ENCODE measurements around the gene RNF141. TPM values are rescaled to one million over a fixed set of nuclear protein-coding genes. Genes with fewer than 3 reads are reported as not detected.

RNF141 gene
- total RNA-seq, 2 donors from 2014 or later, result 17.5 to 19.6 TPM

- Mint-ChIP-seq H3K9me3 (no peaks in the 10 kb centered on the region), H3K4me1 (ENCODE audit: low read depth) (peaks cover 30% of the 10 kb centered on the region), H3K27me3 (ENCODE audit: low read depth) (no peaks in the 10 kb centered on the region), H3K27ac (no peak overlapping the region), H3K4me3 (no peak overlapping the region), H3K36me3 (ENCODE audit: insufficient read depth in 2 of 2) (peaks cover 3 to 9% of the 10 kb centered on the region in 2 donors)
- no peak for DNase-seq
- no peak for ATAC-seq (replicated peaks in 1 of 2)
Observed at GRCh38 chr11:10486161-10486840, 54.7 kb downstream of the RNF141 start.

- no peak overlapping the region for H3K27ac Mint-ChIP-seq
Observed at GRCh38 chr11:10485646-10486045, 55.3 kb downstream of the RNF141 start.

GRCh38 chr11:10484461-10485180, 56.4 kb downstream of the RNF141 start:
- H3K4me3 Mint-ChIP-seq, result no peak overlapping the region
- DNase-seq (no peak), ATAC-seq (replicated peaks in 1 of 2) (no peak)
- H3K27ac Mint-ChIP-seq, result no peak overlapping the region
- H3K9me3 Mint-ChIP-seq, result no peaks in the 10 kb centered on the region
- peaks cover 3 to 4% of the 10 kb centered on the region in 2 donors for H3K36me3 Mint-ChIP-seq (ENCODE audit: insufficient read depth in 2 of 2)
- no peaks in the 10 kb centered on the region for H3K27me3 Mint-ChIP-seq (ENCODE audit: low read depth)
- H3K4me1 Mint-ChIP-seq (ENCODE audit: low read depth), result peaks cover 21% of the 10 kb centered on the region

More at GRCh38 chr11:10485646-10486045, 55.3 kb downstream of the RNF141 start:
- Mint-ChIP-seq H3K36me3 (ENCODE audit: insufficient read depth in 2 of 2) (peaks cover 3 to 8% of the 10 kb centered on the region in 2 donors), H3K9me3 (no peaks in the 10 kb centered on the region), H3K27me3 (ENCODE audit: low read depth) (no peaks in the 10 kb centered on the region), H3K4me1 (ENCODE audit: low read depth) (peaks cover 30% of the 10 kb centered on the region), H3K4me3 (no peak overlapping the region)
- no peak for DNase-seq
- no peak for ATAC-seq (replicated peaks in 1 of 2)

GRCh38 chr11:10483584-10483983, 57.4 kb downstream of the RNF141 start:
- Mint-ChIP-seq H3K4me1 (ENCODE audit: low read depth) (peaks cover 10% of the 10 kb centered on the region), H3K9me3 (no peaks in the 10 kb centered on the region), H3K27me3 (ENCODE audit: low read depth) (no peaks in the 10 kb centered on the region), H3K4me3 (no peak overlapping the region), H3K27ac (no peak overlapping the region), H3K36me3 (ENCODE audit: insufficient read depth in 2 of 2) (peaks cover 3 to 4% of the 10 kb centered on the region in 2 donors)
- no peak for DNase-seq
- ATAC-seq (replicated peaks in 1 of 2), result no peak

GRCh38 chr11:10483174-10483573, 57.8 kb downstream of the RNF141 start:
- no peak overlapping the region for H3K27ac Mint-ChIP-seq
- no peaks in the 10 kb centered on the region for H3K27me3 Mint-ChIP-seq (ENCODE audit: low read depth)
- H3K4me1 Mint-ChIP-seq (ENCODE audit: low read depth), result peaks cover 6% of the 10 kb centered on the region
- H3K9me3 Mint-ChIP-seq, result no peaks in the 10 kb centered on the region
- peaks cover 2 to 3% of the 10 kb centered on the region in 2 donors for H3K36me3 Mint-ChIP-seq (ENCODE audit: insufficient read depth in 2 of 2)
- no peak overlapping the region for H3K4me3 Mint-ChIP-seq
- DNase-seq (no peak), ATAC-seq (replicated peaks in 1 of 2) (no peak)

GRCh38 chr11:10481560-10482349, 59.2 kb downstream of the RNF141 start:
- Mint-ChIP-seq H3K36me3 (ENCODE audit: insufficient read depth in 2 of 2) (peaks cover 0 to 3% of the 10 kb centered on the region in 2 donors), H3K4me1 (ENCODE audit: low read depth) (peaks cover 8% of the 10 kb centered on the region), H3K27me3 (ENCODE audit: low read depth) (no peaks in the 10 kb centered on the region), H3K4me3 (no peak overlapping the region), H3K9me3 (no peaks in the 10 kb centered on the region), H3K27ac (no peak overlapping the region)
- no peak for ATAC-seq (replicated peaks in 1 of 2)
- no peak for DNase-seq

GRCh38 chr11:10480760-10481159, 60.2 kb downstream of the RNF141 start:
- Mint-ChIP-seq H3K9me3 (no peaks in the 10 kb centered on the region), H3K27me3 (ENCODE audit: low read depth) (no peaks in the 10 kb centered on the region), H3K4me3 (no peak overlapping the region), H3K36me3 (ENCODE audit: insufficient read depth in 2 of 2) (peaks cover 0 to 5% of the 10 kb centered on the region in 2 donors), H3K4me1 (ENCODE audit: low read depth) (peaks cover 12% of the 10 kb centered on the region), H3K27ac (no peak overlapping the region)
- DNase-seq (no peak), ATAC-seq (replicated peaks in 1 of 2) (no peak)

- Mint-ChIP-seq H3K27ac (no peak overlapping the region), H3K9me3 (no peaks in the 10 kb centered on the region), H3K4me3 (no peak overlapping the region), H3K4me1 (ENCODE audit: low read depth) (peaks cover 12% of the 10 kb centered on the region), H3K27me3 (ENCODE audit: low read depth) (no peaks in the 10 kb centered on the region), H3K36me3 (ENCODE audit: insufficient read depth in 2 of 2) (peaks cover 0 to 5% of the 10 kb centered on the region in 2 donors)
- ATAC-seq (replicated peaks in 1 of 2) (no peak), DNase-seq (no peak)
Observed at GRCh38 chr11:10480026-10480425, 61.0 kb downstream of the RNF141 start.

- Mint-ChIP-seq H3K4me1 (ENCODE audit: low read depth) (peaks cover 24% of the 10 kb centered on the region), H3K27ac (no peak overlapping the region), H3K9me3 (no peaks in the 10 kb centered on the region), H3K36me3 (ENCODE audit: insufficient read depth in 2 of 2) (peaks cover 0 to 3% of the 10 kb centered on the region in 2 donors), H3K27me3 (ENCODE audit: low read depth) (no peaks in the 10 kb centered on the region), H3K4me3 (no peak overlapping the region)
- DNase-seq (no peak), ATAC-seq (replicated peaks in 1 of 2) (no peak)
Observed at GRCh38 chr11:10478574-10479550, 62.1 kb downstream of the RNF141 start.

GRCh38 chr11:10478066-10478465, 62.9 kb downstream of the RNF141 start:
- ATAC-seq (replicated peaks in 1 of 2) (no peak), DNase-seq (no peak)
- peaks cover 0 to 3% of the 10 kb centered on the region in 2 donors for H3K36me3 Mint-ChIP-seq (ENCODE audit: insufficient read depth in 2 of 2)
- H3K27ac Mint-ChIP-seq, result no peak overlapping the region
- H3K9me3 Mint-ChIP-seq, result no peaks in the 10 kb centered on the region
- no peak overlapping the region for H3K4me3 Mint-ChIP-seq
- peaks cover 32% of the 10 kb centered on the region for H3K4me1 Mint-ChIP-seq (ENCODE audit: low read depth)
- H3K27me3 Mint-ChIP-seq (ENCODE audit: low read depth), result no peaks in the 10 kb centered on the region

- Mint-ChIP-seq H3K4me3 (no peak overlapping the region), H3K27me3 (ENCODE audit: low read depth) (no peaks in the 10 kb centered on the region), H3K27ac (no peak overlapping the region), H3K36me3 (ENCODE audit: insufficient read depth in 2 of 2) (peaks cover 0 to 3% of the 10 kb centered on the region in 2 donors), H3K9me3 (no peaks in the 10 kb centered on the region), H3K4me1 (ENCODE audit: low read depth) (peaks cover 36% of the 10 kb centered on the region)
- DNase-seq (no peak), ATAC-seq (replicated peaks in 1 of 2) (peak in 1 of 2 donors; percentile 15)
Observed at GRCh38 chr11:10477690-10478046, 63.3 kb downstream of the RNF141 start.

- H3K4me1 Mint-ChIP-seq (ENCODE audit: low read depth), result peaks cover 36% of the 10 kb centered on the region
- DNase-seq (no peak), ATAC-seq (replicated peaks in 1 of 2) (no peak)
- H3K4me3 Mint-ChIP-seq, result no peak overlapping the region
- no peaks in the 10 kb centered on the region for H3K27me3 Mint-ChIP-seq (ENCODE audit: low read depth)
- H3K9me3 Mint-ChIP-seq, result no peaks in the 10 kb centered on the region
- H3K27ac Mint-ChIP-seq, result peak overlapping the region; percentile 12
- H3K36me3 Mint-ChIP-seq (ENCODE audit: insufficient read depth in 2 of 2), result peaks cover 0 to 2% of the 10 kb centered on the region in 2 donors
Observed at GRCh38 chr11:10476927-10477689, 63.9 kb downstream of the RNF141 start.
